HG02884 (cell line): ENCODE measurements around the gene TP53BP1.

Experiments
- ATAC-seq: cut with Tn5 transposase; IDR thresholded peaks from one replicate; pipeline ENCODE4 v1.9.1; 2021; ENCODE audit warnings: mild to moderate bottlenecking, moderate library complexity; ENCODE audit not compliant: unreplicated experiment

TP53BP1 gene

DNA sequence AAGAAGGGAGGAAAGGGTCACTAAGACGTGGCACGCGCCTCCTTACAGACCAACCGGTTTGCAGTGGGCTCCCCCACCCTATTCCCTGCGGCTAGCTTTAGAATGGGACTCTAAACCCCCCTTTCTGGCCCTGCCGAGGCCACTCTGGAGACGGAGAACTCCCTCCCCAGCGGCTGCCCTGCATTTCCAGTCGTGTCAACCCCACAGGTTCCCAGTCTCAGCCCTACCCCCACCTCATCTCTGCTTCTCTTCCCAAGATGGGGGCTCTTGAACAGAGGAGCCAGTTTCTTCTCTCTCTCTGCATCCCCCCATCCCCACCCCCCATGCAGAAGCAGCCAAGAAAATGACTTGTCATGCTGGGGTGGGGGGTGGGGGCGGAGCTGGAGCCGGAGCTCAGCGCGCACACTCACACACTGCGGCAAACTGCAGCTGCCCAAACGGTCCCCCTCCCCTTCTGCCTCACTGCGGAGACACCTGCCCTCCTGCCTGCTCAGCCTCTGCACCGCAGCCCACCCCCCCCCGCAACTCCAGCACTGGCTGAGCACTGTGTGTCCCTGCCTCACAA is 25.3 kb upstream of the TP53BP1 start:
- no peak for ATAC-seq

DNA sequence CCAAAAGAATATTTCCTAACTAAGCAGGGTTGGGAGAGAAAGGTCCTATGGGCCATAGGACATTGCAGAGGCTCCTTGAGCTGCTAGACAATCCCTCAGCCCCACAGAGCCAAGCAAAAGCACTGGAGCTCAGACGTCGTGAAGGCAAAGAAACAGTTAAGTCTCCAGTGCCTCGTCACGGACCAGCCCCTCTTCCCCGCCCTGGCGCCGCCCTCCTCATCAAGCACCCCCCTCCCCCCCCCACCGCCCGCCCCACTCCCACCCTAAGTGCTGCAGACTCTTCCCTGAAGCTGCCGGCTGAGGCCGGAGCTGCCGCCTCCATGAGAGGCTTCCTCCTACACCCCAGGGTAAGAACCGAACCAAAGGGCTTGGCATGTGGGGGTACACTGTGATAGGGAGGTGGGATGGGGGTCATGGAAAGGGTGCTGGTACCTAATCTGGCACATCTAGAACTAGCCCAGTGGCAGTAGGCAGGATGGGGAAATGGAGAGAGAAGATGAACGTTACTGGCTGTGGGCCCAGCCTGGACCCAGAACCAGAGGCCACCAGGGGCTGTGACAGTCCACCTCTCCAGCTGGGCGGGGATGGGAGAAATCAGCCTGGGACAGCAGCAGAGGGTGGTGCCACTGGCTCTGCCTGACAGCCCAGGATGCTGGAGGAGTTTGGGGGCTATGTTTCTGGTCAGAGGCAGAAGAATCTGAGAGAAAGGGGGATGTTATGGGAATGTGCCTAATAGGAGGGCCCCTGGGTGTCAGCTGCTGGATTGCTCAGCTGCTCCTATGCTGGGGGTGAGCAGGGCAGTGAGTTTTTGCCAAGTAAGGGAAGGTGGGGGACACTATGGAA is 24.6 kb upstream of the TP53BP1 start, which contains the start of gene MAP1A:
Gene MAP1A (plus strand): TSS at position 255 of the 843 bp plus-strand sequence. CDS start 3,866 bp downstream, outside the sequence.
- no peak for ATAC-seq

- ATAC-seq = no peak
Measured at GRCh38 chr15:43516801-43517353, 23.9 kb upstream of the TP53BP1 start.

GRCh38 chr15:43516185-43516584 is 23.2 kb upstream of the TP53BP1 start:
- ATAC-seq = no peak

- no peak for ATAC-seq
Measured at GRCh38 chr15:43515741-43516140, 22.8 kb upstream of the TP53BP1 start.

GRCh38 chr15:43514241-43515057 is 21.5 kb upstream of the TP53BP1 start:
- no peak for ATAC-seq

GRCh38 chr15:43513550-43513949 is 20.6 kb upstream of the TP53BP1 start:
- ATAC-seq = no peak

DNA sequence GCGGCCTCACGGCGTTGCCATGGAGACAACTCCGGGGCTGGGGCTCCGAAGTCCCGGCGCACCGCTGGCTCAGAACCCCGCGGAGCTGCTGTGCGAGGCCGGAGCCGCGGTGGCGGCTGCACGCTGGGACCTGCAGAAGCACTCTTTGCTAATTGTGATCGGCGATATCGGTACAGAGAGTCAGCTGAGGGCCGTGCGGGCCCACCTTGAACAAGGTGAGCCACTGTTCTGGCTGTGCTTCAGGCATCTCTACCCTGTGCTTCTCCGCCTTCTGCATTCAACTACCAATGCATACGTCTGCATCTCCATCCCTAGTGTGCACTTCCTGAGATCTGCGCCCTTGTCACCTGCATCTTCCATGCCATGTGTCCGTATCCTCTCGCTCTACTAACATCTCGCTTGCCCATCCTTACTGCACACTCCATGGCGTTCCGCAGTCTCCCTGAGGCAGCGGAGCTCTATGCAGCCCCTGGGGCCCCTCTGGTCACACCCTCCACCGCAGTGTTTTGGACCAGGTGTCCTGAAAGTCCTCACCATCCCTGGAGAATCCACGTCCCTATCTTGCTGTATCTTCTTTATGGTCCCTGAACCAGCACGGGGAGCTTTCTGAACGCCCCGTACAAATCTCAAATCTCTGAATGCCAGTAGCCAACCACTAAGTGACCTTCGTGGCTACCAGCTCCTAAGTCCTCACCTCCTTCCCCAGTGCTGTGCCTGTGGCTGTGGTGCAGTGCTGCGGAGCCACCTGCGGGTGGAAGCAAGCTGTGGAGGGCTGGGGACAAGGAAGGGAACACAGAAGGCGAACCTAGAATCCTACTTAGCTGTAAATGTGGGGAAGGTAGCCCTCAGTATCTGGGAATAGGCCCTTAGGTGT is 18.3 kb upstream of the TP53BP1 start:
- no peak for ATAC-seq

DNA sequence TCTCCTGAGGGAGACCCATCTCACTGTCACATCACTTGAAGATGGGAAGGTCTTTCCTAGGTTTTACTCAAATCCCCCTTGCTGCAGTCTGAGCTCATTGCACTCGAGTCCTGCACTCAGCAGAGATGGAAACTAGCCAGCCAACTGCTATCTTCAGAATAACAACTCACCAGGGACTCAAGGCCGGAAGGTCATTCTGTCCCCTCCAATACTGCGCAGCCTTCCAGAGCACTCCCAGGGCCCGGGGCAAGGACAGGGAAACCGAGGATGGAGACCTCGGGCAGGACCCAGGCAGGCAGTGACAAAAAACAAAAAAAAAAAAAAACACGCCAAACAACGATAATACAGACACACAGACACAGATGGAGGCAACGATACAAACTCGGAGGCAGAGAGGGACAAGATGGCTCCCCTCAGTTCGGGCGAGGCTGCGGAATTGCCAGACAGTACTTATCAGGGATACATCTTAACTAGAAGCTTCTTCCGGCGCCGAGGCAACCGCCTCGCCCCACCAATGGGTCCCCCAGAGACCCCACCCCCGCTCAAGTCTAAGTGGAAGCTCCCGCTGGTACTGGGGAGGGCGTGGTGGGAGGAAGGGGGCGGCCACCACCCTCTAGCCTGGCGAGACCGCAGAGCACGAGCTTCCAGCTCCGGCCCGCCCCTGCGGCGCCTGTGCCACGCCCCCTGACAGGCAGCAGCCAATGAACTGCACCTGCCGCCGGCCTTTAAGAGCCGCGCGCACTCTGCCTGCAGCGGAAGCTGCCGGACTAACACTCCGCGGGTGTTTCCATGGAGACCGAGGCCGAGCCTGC is 17.4 kb upstream of the TP53BP1 start:
- peak; percentile 96 for ATAC-seq

DNA sequence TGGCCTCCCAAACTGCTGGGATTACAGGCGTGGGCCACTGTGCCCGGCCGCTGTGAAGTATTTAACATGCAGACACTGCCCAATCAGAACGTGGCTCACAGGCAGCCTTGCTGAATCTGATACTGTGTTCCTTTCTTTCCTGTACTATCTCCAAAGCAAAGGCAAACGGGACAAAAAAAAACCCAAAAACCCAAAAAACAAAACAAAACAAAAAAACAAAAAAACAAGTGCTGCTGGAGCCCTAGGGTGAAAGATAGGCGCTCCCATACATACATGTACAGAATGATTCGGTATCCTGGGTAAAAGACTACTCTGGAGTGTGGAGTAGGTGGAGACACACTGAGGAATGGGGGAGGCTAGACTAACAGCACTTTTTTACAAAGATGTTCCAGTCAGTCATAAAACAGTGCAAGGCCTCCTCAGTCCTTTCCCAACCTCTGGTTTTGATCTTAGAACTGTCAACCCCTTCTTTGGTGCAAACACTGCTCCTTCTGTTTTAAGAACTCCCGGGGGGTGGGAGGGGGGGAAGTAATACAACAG is 16.8 kb upstream of the TP53BP1 start:
- ATAC-seq = no peak

DNA sequence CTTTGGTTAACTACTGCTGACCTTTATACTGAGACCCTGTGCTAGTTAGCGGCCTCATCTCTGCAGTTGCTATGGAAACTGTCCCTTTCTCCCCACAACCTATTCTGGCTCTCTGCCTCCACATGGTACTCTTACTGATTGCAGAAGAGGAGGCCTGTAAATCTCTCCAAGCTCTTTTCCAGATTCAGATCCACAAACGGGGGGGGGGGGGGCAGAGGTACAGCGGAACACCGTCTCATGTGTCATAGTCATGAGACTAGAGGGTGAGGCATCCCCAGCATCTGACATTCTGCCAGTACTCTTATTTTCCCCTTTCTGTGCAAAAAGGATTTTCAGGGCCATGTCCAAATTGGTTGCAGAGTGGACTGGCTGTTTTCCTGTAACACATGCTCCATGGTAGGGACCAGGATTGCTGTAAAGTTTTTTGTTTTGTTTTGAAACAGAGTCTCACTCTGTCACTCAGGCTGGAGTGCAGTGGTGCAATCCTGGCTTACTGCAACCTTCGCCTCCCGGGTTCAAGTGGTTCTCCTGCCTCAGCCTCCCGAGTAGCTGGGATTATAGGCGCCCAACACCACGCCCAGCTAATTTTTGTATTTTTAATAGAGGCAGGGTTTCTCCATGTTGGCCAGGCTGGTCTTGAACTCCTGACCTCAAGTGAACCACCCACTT is 16.2 kb upstream of the TP53BP1 start:
- no peak for ATAC-seq

GRCh38 chr15:43508421-43508820 is 15.5 kb upstream of the TP53BP1 start:
- no peak for ATAC-seq

GRCh38 chr15:43505738-43506137 is 12.8 kb upstream of the TP53BP1 start:
- no peak for ATAC-seq

- ATAC-seq = no peak
Measured at GRCh38 chr15:43499635-43500034, 6.7 kb upstream of the TP53BP1 start.

DNA sequence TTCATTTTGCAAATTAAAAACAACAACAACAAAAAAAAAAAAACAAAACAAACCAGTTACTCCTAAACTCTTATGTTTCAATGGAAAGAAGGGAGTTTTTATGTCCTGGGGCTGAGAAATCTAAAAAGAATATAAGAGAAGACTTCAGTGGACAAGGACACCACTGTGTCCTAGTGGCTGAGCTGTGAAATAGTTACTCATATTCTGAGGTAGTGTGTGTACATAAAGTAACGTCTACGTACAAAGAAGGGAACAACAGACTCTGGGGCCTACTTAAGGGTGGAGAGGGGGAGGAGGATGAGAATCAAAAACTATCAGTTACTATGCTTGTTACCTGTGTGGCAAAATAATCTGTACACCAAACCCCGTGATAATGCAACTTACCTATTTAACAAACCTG is 6.0 kb upstream of the TP53BP1 start:
- no peak for ATAC-seq

GRCh38 chr15:43493703-43494472 is 932 bp upstream of the TP53BP1 start:
- no peak for ATAC-seq

- no peak for ATAC-seq
Measured at GRCh38 chr15:43492266-43492665, 690 bp downstream of the TP53BP1 start.

DNA sequence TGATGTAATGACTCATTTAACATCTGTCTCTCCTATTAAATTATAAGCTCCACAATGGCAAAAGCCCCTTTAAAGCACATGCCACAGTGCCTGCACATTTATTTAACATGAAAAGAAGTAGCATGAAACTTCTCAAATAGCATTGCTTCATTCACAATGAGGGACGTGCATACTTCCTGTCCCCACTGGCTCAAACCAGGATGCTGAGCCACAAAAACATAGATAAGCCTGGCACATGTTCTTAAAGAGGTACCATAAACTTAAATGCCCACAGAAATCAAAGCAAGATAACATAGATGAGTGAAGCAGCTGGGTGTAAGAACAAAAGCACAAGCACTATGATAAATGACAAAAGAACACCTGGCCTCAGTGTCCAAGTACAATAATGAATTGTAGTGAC is 3.8 kb downstream of the TP53BP1 start:
- ATAC-seq = no peak
